ENCODE measurements around the gene UGT2B17.
"Not testable (repeated sequence)": the region's sequence is repeated elsewhere in the genome, so short reads cannot be mapped to it uniquely, and the experiment has no call there.

The UGT2B17 gene

GRCh38 chr4:68576272-68577125 is at the start of gene UGT2B17:
Gene UGT2B17, minus strand, starts transcription at chr4:68576322. Its CDS starts 7,838 bp downstream, at chr4:68568484.
- DNase-seq (ENCODE audit: low read depth) = no peak

GRCh38 chr4:68622731-68623130 is 46.6 kb upstream of the UGT2B17 start:
- DNase-seq (ENCODE audit: low read depth) = not testable (repeated sequence)

- no peak for DNase-seq (ENCODE audit: low read depth)
These were observed 41.0 kb upstream of the UGT2B17 start for GRCh38 chr4:68617003-68617698.

- no peak for DNase-seq (ENCODE audit: low read depth)
These were observed 39.7 kb upstream of the UGT2B17 start for GRCh38 chr4:68615699-68616422.

- no peak for DNase-seq (ENCODE audit: low read depth)
These were observed 37.6 kb upstream of the UGT2B17 start for GRCh38 chr4:68613752-68614151.

GRCh38 chr4:68606240-68606639 is 30.1 kb upstream of the UGT2B17 start:
- no peak for DNase-seq (ENCODE audit: low read depth)

GRCh38 chr4:68599150-68599549 is 23.0 kb upstream of the UGT2B17 start:
- no peak for DNase-seq (ENCODE audit: low read depth)

- no peak for DNase-seq (ENCODE audit: low read depth)
These were observed 21.4 kb upstream of the UGT2B17 start for GRCh38 chr4:68597482-68597881.

GRCh38 chr4:68594678-68595077 is 18.6 kb upstream of the UGT2B17 start:
- DNase-seq (ENCODE audit: low read depth) = no peak

- DNase-seq (ENCODE audit: low read depth) = no peak
These were observed 17.0 kb upstream of the UGT2B17 start for GRCh38 chr4:68593112-68593511.

- no peak for DNase-seq (ENCODE audit: low read depth)
These were observed 16.6 kb upstream of the UGT2B17 start for GRCh38 chr4:68592673-68593072.

- no peak for DNase-seq (ENCODE audit: low read depth)
These were observed 15.1 kb upstream of the UGT2B17 start for GRCh38 chr4:68591204-68591603.

GRCh38 chr4:68589790-68590189 is 13.7 kb upstream of the UGT2B17 start:
- no peak for DNase-seq (ENCODE audit: low read depth)

GRCh38 chr4:68582339-68582717 is 6.2 kb upstream of the UGT2B17 start:
- DNase-seq (ENCODE audit: low read depth) = no peak

- no peak for DNase-seq (ENCODE audit: low read depth)
These were observed 5.5 kb upstream of the UGT2B17 start for GRCh38 chr4:68581383-68582338.

GRCh38 chr4:68577590-68577989 is 1.5 kb upstream of the UGT2B17 start:
- no peak for DNase-seq (ENCODE audit: low read depth)

- DNase-seq (ENCODE audit: low read depth) = not testable (repeated sequence)
These were observed 486 bp downstream of the UGT2B17 start for GRCh38 chr4:68575636-68576035.

GRCh38 chr4:68575081-68575480 is 1.0 kb downstream of the UGT2B17 start:
- DNase-seq (ENCODE audit: low read depth) = no peak

- no peak for DNase-seq (ENCODE audit: low read depth)
These were observed 3.4 kb downstream of the UGT2B17 start for GRCh38 chr4:68572653-68573170.

- DNase-seq (ENCODE audit: low read depth) = no peak
These were observed 6.0 kb downstream of the UGT2B17 start for GRCh38 chr4:68570122-68570507.

- no peak for DNase-seq (ENCODE audit: low read depth)
These were observed 6.5 kb downstream of the UGT2B17 start for GRCh38 chr4:68569466-68570121.
